Measurements from ENCODE around the gene MGAT4B. TPM values are rescaled to one million over a fixed set of nuclear protein-coding genes. Genes with fewer than 3 reads are reported as not detected.

The MGAT4B gene
- total and polyA plus RNA-seq, 9 donors = 34.4 to 83.8 (median 69.4) TPM

DNA sequence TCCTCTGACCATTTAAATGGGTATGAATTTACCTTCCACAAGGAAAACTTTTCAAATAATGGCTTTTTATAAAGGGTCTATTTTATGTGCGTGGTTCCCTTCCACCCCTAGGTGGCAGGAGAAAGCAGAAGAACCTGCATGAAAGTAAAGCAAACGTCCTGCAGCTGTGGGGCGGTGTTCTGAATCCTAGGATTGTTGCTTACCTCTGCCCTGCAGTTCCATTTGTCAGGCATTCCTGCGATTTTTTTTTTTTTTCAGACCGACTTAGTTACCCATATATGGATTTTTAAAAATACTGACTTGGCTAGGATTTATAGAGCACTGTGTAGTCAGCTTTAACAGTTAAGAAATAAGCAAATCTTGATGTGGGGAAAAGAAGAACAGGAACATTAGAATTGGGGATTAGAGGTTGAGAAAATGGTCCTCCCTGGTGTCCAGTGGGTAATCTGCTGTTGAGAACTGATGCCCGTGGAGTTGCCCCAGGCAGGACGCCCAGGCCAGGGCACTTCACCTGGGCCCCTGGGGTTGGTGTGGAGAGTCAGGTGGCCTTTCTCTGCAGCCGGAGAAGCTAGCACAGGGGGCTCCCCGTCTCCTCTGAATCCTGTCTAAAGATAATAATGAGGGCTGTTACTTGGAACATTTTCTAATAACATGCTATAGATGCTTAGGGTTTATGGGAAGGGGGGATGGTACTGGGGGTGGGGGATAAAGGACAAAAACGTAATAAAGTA, 43.3 kb downstream of the MGAT4B start:
- Histone ChIP-seq H3K4me1 (ENCODE audit: control insufficient read depth, insufficient read depth, low read length) (peaks cover 39% of the 10 kb centered on the region), H3K27me3 (ENCODE audit: control insufficient read depth, insufficient read depth, low read length) (no peaks in the 10 kb centered on the region), H3K4me3 (ENCODE audit: low read length) (no peak overlapping the region), H3K36me3 (ENCODE audit: control insufficient read depth, insufficient read depth, low read length) (peaks cover 20% of the 10 kb centered on the region), H3K27ac (ENCODE audit: low read length) (no peak overlapping the region), H3K9me3 (replicated peaks; ENCODE audit: control insufficient read depth, low read depth, low read length) (no peaks in the 10 kb centered on the region)
- WGBS (ENCODE audit: insufficient coverage) = 31% methylated on average over 6 of the region's 10 CpGs
- peak; percentile 84 for DNase-seq

DNA sequence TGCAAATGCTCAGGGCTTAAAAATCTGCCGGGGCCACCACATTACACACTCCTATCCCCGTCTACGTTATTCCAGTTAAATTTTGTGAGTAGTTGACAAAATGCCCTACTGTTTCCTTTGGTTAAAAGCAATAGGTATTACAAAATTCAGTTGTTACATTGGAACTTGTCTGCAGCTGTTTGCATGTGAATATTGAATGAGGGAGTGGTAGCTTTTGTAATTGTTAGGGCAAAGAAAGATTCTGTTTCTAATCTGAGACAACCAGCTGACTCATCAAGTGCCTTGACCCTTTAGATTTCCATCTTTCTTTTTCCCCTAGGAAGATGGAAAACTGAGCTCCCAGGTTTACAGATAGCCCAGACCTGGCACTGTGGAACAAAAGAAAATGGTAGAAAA, 43.9 kb downstream of the MGAT4B start:
- no CpG with 5 or more reads among the region's 3 CpGs for WGBS (ENCODE audit: insufficient coverage)
- Histone ChIP-seq H3K27ac (ENCODE audit: low read length) (peak overlapping the region; percentile 29), H3K4me1 (ENCODE audit: control insufficient read depth, insufficient read depth, low read length) (peaks cover 39% of the 10 kb centered on the region), H3K36me3 (ENCODE audit: control insufficient read depth, insufficient read depth, low read length) (peaks cover 20% of the 10 kb centered on the region), H3K4me3 (ENCODE audit: low read length) (no peak overlapping the region), H3K9me3 (replicated peaks; ENCODE audit: control insufficient read depth, low read depth, low read length) (no peaks in the 10 kb centered on the region), H3K27me3 (ENCODE audit: control insufficient read depth, insufficient read depth, low read length) (no peaks in the 10 kb centered on the region)
- DNase-seq = no peak

DNA sequence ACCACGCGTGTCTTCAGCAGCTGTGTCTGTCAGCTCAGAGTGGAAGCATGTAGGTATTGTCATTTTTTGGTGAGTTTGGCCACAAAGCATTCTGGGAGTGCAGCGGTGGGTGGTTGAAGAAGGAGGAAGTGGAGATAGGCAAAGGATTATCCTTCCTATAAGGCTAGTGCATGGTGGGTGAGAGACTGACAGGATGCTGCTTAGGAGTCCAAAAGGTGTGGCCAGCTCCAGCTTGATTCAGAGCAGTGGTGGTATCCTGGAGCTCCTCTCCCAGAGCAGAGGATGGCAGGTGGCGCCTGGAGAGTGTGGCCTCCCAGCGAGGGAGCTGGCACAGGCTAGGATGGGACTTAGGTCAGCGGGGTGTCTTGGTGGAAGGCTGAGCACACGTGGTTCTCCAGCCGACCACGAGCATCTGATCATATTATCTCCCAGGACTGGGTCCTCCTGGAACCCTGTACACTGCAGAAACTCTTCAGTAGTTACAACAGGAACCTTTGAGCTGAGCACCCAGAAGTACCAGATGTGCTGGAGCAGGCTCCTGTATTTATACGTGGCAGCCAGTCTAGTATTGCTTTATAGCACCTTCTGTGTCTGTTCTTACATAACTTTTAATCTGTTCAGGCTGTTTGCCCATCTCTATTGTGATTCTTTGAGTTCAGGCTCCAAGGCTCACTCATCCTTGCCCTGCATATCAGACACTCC, 44.4 kb downstream of the MGAT4B start:
- peak overlapping the region; percentile 29 for H3K27ac ChIP-seq (ENCODE audit: low read length)

DNA sequence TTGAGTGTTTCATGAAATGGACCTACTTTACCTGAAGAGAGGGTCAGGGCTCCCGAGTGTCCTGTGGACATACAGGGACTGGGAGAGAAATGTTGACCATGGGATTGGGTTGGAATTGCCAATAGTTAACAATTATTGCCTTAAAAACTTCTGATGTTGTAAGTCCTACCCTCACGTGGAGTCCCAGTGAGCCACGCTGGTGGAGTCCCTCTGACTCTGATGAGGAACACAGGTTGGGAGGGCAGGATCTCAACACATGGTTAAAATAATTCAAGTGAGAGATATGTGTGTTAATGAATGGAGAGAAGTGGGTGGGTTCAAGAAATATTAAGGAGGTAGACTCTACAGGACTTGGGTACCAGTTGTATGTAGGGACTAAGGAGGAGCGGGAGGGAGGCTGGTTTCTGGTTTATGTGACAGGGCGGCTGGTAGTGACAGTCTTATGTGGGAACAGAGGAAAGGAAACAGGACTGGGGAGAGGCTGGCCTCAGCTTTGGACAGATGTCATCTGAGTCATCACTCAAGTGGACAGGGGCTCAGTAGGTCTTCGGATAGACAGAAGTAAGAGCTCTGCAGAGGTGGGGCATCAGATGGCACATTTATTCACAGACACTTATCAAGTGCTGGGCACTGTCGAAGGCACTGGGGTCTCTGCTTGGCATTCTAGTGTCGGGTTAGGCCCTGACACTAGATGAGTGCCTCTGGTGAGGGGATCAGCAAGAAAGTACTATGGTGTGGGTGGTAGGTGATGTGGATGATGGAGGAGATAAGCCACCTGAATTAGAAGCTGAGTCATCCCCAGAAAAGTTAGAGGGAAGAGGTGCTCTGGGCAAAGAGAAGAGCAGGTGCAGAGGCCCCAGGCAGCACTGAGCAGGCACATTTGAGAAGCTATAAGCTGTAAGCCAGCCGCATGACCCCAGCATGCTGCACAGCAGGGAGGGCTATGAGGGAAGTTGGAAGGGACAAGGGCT, 46.8 kb downstream of the MGAT4B start:
- no peaks in the 10 kb centered on the region for H3K9me3 ChIP-seq (replicated peaks; ENCODE audit: control insufficient read depth, low read depth, low read length)
- peaks cover 35% of the 10 kb centered on the region for H3K4me1 ChIP-seq (ENCODE audit: control insufficient read depth, insufficient read depth, low read length)
- H3K36me3 ChIP-seq (ENCODE audit: control insufficient read depth, insufficient read depth, low read length) = no peaks in the 10 kb centered on the region
- no peaks in the 10 kb centered on the region for H3K27me3 ChIP-seq (ENCODE audit: control insufficient read depth, insufficient read depth, low read length)
- WGBS (ENCODE audit: insufficient coverage) = 85% methylated on average over 7 of the region's 9 CpGs
- peak overlapping the region; percentile 5 for H3K27ac ChIP-seq (ENCODE audit: low read length)
- DNase-seq = peak; percentile 51
- H3K4me3 ChIP-seq (ENCODE audit: low read length) = no peak overlapping the region

More for the DNA sequence above, 44.4 kb downstream of the MGAT4B start:
- H3K36me3 ChIP-seq (ENCODE audit: control insufficient read depth, insufficient read depth, low read length) = peaks cover 18% of the 10 kb centered on the region
- peak; percentile 16 for DNase-seq
- no peak overlapping the region for H3K4me3 ChIP-seq (ENCODE audit: low read length)
- 35% methylated on average over 8 of the region's 10 CpGs for WGBS (ENCODE audit: insufficient coverage)
- no peaks in the 10 kb centered on the region for H3K9me3 ChIP-seq (replicated peaks; ENCODE audit: control insufficient read depth, low read depth, low read length)
- H3K4me1 ChIP-seq (ENCODE audit: control insufficient read depth, insufficient read depth, low read length) = peaks cover 39% of the 10 kb centered on the region
- H3K27me3 ChIP-seq (ENCODE audit: control insufficient read depth, insufficient read depth, low read length) = no peaks in the 10 kb centered on the region

DNA sequence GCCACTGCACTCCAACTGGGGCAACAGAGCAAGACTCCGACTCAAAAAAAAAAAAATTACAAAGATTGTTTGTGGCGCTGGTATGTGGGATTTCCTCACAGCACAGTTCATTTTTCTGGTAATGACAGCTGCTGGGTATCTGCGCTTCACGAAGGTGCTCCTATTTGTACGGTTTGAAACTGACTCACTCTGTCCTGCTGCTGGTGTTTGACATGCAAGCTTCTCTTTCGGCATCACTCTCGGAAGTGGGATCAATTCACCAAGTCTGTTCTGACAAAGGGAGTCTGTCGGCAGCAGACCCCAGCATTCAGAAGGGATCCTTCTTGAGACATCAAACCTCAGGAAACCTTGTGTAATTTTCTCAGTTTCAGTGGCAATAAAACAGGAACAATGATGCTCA, 47.7 kb downstream of the MGAT4B start:
- H3K36me3 ChIP-seq (ENCODE audit: control insufficient read depth, insufficient read depth, low read length) = no peaks in the 10 kb centered on the region
- H3K9me3 ChIP-seq (replicated peaks; ENCODE audit: control insufficient read depth, low read depth, low read length) = no peaks in the 10 kb centered on the region
- 93% methylated on average over 7 of the region's 8 CpGs for WGBS (ENCODE audit: insufficient coverage)
- no peak overlapping the region for H3K27ac ChIP-seq (ENCODE audit: low read length)
- peaks cover 34% of the 10 kb centered on the region for H3K4me1 ChIP-seq (ENCODE audit: control insufficient read depth, insufficient read depth, low read length)
- no peak overlapping the region for H3K4me3 ChIP-seq (ENCODE audit: low read length)
- DNase-seq = no peak
- H3K27me3 ChIP-seq (ENCODE audit: control insufficient read depth, insufficient read depth, low read length) = no peaks in the 10 kb centered on the region

DNA sequence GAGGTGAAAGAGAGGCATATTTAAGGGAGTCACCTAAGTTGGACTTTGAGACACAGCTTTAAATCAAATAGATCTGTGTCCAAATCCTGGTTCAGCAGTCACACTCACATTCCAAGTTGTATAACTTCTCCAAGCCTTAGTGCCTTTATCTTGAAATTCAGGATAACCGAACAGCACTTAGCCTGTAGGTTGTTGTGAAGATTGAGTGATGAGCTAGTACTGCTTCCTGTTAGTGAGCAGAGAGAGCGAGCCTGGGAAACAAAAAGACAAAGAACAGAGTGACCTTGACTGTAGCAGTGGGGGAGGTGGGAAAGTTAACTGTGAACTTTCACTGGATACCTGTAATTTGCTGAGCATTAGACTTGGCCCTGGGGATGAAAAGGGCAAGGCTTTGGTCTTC, 51.6 kb downstream of the MGAT4B start:
- WGBS (ENCODE audit: insufficient coverage) = 70% methylated on average over 2 of the region's 2 CpGs
- no peak overlapping the region for H3K27ac ChIP-seq (ENCODE audit: low read length)
- no peaks in the 10 kb centered on the region for H3K27me3 ChIP-seq (ENCODE audit: control insufficient read depth, insufficient read depth, low read length)
- H3K9me3 ChIP-seq (replicated peaks; ENCODE audit: control insufficient read depth, low read depth, low read length) = no peaks in the 10 kb centered on the region
- DNase-seq = no peak
- peaks cover 3% of the 10 kb centered on the region for H3K36me3 ChIP-seq (ENCODE audit: control insufficient read depth, insufficient read depth, low read length)
- H3K4me1 ChIP-seq (ENCODE audit: control insufficient read depth, insufficient read depth, low read length) = peaks cover 10% of the 10 kb centered on the region
- no peak overlapping the region for H3K4me3 ChIP-seq (ENCODE audit: low read length)

DNA sequence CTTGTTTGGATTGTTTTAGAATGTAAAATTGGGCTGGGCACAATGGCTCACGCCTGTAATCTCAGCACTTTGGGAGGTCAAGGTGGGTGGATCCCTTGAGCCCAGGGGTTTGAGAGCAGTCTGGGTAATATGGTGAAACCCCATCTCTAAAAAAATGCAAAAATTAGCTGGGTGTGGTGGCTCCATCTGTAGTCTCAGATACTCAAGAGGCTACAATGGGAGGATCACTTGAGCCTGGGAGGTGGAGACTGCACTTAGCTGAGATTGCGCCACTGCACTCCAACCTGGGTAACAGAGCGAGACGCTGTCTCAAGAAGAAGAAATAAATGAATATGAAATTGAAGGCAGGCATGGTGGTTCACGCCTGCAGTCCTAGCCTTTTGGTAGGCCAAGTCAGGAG, 52.7 kb downstream of the MGAT4B start:
- no peak overlapping the region for H3K4me3 ChIP-seq (ENCODE audit: low read length)
- H3K27me3 ChIP-seq (ENCODE audit: control insufficient read depth, insufficient read depth, low read length) = no peaks in the 10 kb centered on the region
- H3K36me3 ChIP-seq (ENCODE audit: control insufficient read depth, insufficient read depth, low read length) = peaks cover 9% of the 10 kb centered on the region
- H3K27ac ChIP-seq (ENCODE audit: low read length) = no peak overlapping the region
- no peak for DNase-seq
- WGBS (ENCODE audit: insufficient coverage) = 87% methylated on average over 4 of the region's 5 CpGs
- H3K4me1 ChIP-seq (ENCODE audit: control insufficient read depth, insufficient read depth, low read length) = peaks cover 3% of the 10 kb centered on the region
- no peaks in the 10 kb centered on the region for H3K9me3 ChIP-seq (replicated peaks; ENCODE audit: control insufficient read depth, low read depth, low read length)

DNA sequence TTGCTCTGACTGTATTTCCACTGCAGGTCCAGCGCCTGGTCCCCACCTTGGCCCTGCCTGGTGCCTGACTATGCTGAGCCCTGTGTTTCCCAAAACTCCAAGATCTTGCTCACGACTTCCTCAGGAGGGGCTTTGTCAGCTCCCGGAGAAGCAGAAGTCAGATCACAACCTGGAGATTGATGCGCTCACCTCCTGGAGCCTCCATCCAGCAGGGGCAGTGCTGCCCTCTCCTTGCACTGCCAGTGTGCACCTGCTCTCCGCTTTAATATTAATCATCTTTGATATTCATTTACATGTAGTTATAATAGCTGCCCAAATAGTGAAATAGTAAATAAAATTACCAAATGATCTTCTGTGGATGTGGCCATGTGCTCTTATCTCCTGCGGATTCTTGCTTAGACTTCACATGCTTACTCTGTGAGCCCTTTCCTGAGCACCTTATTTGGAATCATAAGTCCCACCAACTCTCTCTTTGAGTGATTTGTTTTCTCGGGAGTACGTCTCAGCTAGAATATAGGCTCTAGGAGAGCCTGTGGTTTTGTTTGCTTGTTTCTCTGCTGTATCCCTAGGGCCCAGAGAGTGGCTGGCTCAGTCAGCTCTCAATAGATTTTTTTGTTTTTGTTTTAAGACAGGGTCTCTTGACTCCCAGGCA, 56.7 kb downstream of the MGAT4B start:
- H3K4me3 ChIP-seq (ENCODE audit: low read length) = no peak overlapping the region
- peaks cover 2% of the 10 kb centered on the region for H3K9me3 ChIP-seq (replicated peaks; ENCODE audit: control insufficient read depth, low read depth, low read length)
- 84% methylated on average over 5 of the region's 8 CpGs for WGBS (ENCODE audit: insufficient coverage)
- no peaks in the 10 kb centered on the region for H3K27me3 ChIP-seq (ENCODE audit: control insufficient read depth, insufficient read depth, low read length)
- no peak overlapping the region for H3K27ac ChIP-seq (ENCODE audit: low read length)
- no peak for DNase-seq
- H3K36me3 ChIP-seq (ENCODE audit: control insufficient read depth, insufficient read depth, low read length) = peaks cover 12% of the 10 kb centered on the region
- H3K4me1 ChIP-seq (ENCODE audit: control insufficient read depth, insufficient read depth, low read length) = no peaks in the 10 kb centered on the region

DNA sequence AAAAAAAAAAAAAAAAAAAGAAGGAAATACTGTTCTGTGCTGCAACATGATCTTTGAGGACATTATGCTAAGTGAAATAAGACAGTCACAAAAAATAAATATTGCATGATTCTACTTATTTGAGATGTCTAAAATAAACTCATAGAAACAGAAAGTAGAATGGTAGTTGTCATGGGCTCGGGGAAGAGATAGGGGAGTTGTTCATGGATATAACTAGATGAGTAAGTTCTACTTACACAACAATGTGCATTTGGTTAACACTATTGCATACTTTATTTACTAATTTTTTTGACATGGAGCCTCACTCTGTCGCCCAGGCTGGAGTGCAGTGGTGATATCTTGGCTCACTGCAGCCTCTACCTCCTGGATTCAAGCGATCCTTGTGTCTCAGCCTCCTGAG, 58.9 kb downstream of the MGAT4B start:
- Histone ChIP-seq H3K27ac (ENCODE audit: low read length) (no peak overlapping the region), H3K36me3 (ENCODE audit: control insufficient read depth, insufficient read depth, low read length) (peaks cover 12% of the 10 kb centered on the region), H3K9me3 (replicated peaks; ENCODE audit: control insufficient read depth, low read depth, low read length) (peaks cover 2% of the 10 kb centered on the region), H3K4me3 (ENCODE audit: low read length) (no peak overlapping the region), H3K27me3 (ENCODE audit: control insufficient read depth, insufficient read depth, low read length) (no peaks in the 10 kb centered on the region), H3K4me1 (ENCODE audit: control insufficient read depth, insufficient read depth, low read length) (no peaks in the 10 kb centered on the region)
- WGBS (ENCODE audit: insufficient coverage) = 86% methylated on average over 1 of the region's 3 CpGs
- DNase-seq = no peak
